K562 (cell line): ENCODE data around the gene EEPD1. TPM values are rescaled to one million over a fixed set of nuclear protein-coding genes. Genes with fewer than 3 reads are reported as not detected.
A peak's percentile ranks its signal among the peaks of the same experiment; 100 is the strongest.

Experiments
- ARID1B ChIP-seq: fragments of 450-650 bp; IDR thresholded peaks from 2 replicates; pipeline ENCODE4 v1.6.1; 2016; ENCODE audit warnings: antibody characterized with exemption, mild to moderate bottlenecking, inconsistent platforms
- CBX3 ChIP-seq, 2 experiments: IDR thresholded peaks; 1 replicate in 1 of 2; 2 replicates in 1 of 2; pipeline ENCODE4 v1.6.1; 2012; ENCODE audit warnings: inconsistent platforms in 2 of 2, low read length in 2 of 2, borderline replicate concordance in 1 of 2, control low read depth in 1 of 2
- CXXC5 ChIP-seq: fragments of 250-450 bp; sonication (Bioruptor Pico); IDR thresholded peaks from 2 replicates; pipeline ENCODE4 v1.8.0; 2022; ENCODE audit warnings: inconsistent platforms, mild to moderate bottlenecking, moderate library complexity
- JUND ChIP-seq, 2 experiments: IDR thresholded peaks; 2 replicates in 1 of 2; 3 replicates in 1 of 2; pipeline ENCODE4 v1.6.1; 2011; ENCODE audit warnings: borderline replicate concordance in 2 of 2, low read depth in 2 of 2, low read length in 2 of 2, improper control_type of control experiment in 1 of 2, missing biosample characterization in 1 of 2, missing genetic modification characterization in 1 of 2, missing genetic modification reagents in 1 of 2
- POU5F1 ChIP-seq: fragments of 150-350 bp; IDR thresholded peaks from 2 replicates; pipeline ENCODE4 v1.6.1; 2014; ENCODE audit warnings: borderline replicate concordance, low read length, low read depth, mild to moderate bottlenecking; ENCODE audit not compliant: partially characterized antibody
- RAD21 ChIP-seq, 2 experiments: fragments of 250-450 bp in 1 of 2; fragments of 450-650 bp in 1 of 2; sonication (Bioruptor Pico) in 1 of 2; formaldehyde crosslinking in 1 of 2; IDR thresholded peaks in 1 of 2; conservative IDR thresholded peaks in 1 of 2; 2 replicates each; pipeline versions ENCODE4 v1.4.0 to v1.8.0; 2020 to 2022; ENCODE audit warnings: mild to moderate bottlenecking in 2 of 2, moderate library complexity in 1 of 2
- SIRT6 ChIP-seq: IDR thresholded peaks from one replicate; pipeline ENCODE4 v1.6.1; 2012; ENCODE audit warnings: low read depth, mild to moderate bottlenecking, control low read depth, inconsistent platforms, low read length, moderate library complexity
- STAG1 ChIP-seq: sonication (generic); formaldehyde crosslinking; IDR thresholded peaks from 2 replicates; pipeline ENCODE4 v1.5.0; 2020; ENCODE audit warnings: missing genetic modification reagents, borderline replicate concordance
- TCFL5 ChIP-seq: fragments of 250-450 bp; sonication (Bioruptor Pico); conservative IDR thresholded peaks from 2 replicates; pipeline ENCODE4 v1.6.1; 2021; ENCODE audit warnings: mild to moderate bottlenecking, moderate library complexity, matching md5 sums
- polyA plus RNA-seq, 8 experiments: library from polyadenylated mRNA; depleted of rRNA in 4 of 8; stranded (reverse) in 5 of 8; unstranded in 3 of 8; fragments of >200 nt; fragmentation: Nextera tagmentation in 2 of 8; fragmentation: Illumina TruSeq in 1 of 8; extraction: Ambion mirVana in 2 of 8; extraction: Trizol in 1 of 8; gene quantifications; 2 replicates each; pipeline versions ENCODE4 v1.2.1 to v1.2.3, GENCODE V29; 2011 to 2014; ENCODE audit warnings: inconsistent platforms in 1 of 8, missing spikeins in 1 of 8
- total RNA-seq, 7 experiments: library from RNA; depleted of rRNA in 6 of 7; stranded (reverse); fragments of >200 nt in 6 of 7; fragmentation: Illumina TruSeq in 2 of 7; extraction: Trizol in 2 of 7; gene quantifications; 2 replicates each; pipeline versions ENCODE4 v1.2.1 to v1.2.3, GENCODE V29; 2011 to 2021; ENCODE audit warnings: low replicate concordance in 1 of 7
- TF ChIP-seq, protein P1 (sequence below): sonication (generic); formaldehyde crosslinking; IDR thresholded peaks from 2 replicates; pipeline ENCODE4 v1.8.0; 2022; ENCODE audit warnings: missing genetic modification reagents, mild to moderate bottlenecking, moderate library complexity, borderline replicate concordance

The EEPD1 gene
- total and polyA plus RNA-seq, 9 of the 15 experiments (the other 6 are each of a cell fraction or from before 2014, with no cell fraction given), result 0.01 to 1.5 (median 0.74) TPM; not detected in 1

DNA sequence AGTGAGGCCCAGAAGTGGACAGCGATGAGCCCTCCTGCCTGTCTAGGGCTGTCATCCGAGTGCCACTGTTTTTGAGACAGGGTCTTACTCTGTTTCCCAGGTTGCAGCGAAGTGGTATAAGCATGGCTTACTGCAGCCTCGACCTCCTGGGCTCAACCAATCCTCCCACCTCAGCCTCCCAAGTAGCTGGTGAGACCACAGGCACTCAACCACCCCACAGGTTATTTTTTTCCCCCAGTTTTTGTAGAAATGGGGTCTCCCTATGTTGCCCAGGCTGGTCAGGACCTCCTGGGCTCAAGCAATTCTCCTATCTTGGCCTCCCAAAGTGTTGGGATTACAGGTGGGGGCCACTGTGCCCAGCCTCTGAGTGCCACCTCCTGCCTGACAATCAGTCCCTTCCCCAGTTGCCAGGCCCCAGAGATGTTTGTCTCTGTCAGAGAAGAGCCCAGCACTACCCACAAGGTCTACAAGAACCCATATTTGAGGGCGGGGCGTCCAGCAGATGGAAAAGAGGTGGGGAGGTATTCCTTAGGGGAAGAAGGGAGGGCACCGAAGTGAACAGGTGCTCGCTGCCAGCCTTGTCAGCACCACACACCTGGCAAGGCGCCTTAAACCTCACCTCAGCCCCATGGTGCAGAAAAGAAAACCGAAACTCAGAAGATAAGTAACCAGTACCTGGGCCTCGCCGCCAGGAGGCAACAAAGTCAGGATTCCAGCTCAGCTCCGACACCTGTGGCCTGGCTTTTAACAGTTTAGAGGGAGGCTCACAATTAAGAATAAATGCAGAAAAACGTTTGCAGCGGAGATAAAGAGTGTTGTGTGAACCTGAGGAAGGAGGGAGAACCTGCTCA, 159.2 kb downstream of the EEPD1 start (continued):
- TF ChIP-seq ARID1B (no peak), STAG1 (CRISPR knock-in tag) (peak; percentile 50), CBX3 (IDR thresholded peaks at IDR 0.05; ENCODE audit: borderline replicate concordance in 1 of 2, low read length in 2 of 2) (0 out of 3 replicates have a peak, but pooled peaks of 1 of the 2 experiments have one; percentile 15), RAD21 (CRISPR knock-in tag; conservative IDR thresholded peaks at IDR 0.05 in 1 of 2, IDR thresholded peaks at IDR 0.05 in 1 of 2) (peak; percentile 55 to 73), CXXC5 (no peak), SIRT6 (no peak), POU5F1 (no peak), JUND (IDR thresholded peaks at IDR 0.05; ENCODE audit: borderline replicate concordance, low read depth, low read length) (no peak), JUND (tag; IDR thresholded peaks at IDR 0.05; ENCODE audit: borderline replicate concordance, low read depth, low read length) (no peak), TCFL5 (no peak)
- TF ChIP-seq, protein P1, sequence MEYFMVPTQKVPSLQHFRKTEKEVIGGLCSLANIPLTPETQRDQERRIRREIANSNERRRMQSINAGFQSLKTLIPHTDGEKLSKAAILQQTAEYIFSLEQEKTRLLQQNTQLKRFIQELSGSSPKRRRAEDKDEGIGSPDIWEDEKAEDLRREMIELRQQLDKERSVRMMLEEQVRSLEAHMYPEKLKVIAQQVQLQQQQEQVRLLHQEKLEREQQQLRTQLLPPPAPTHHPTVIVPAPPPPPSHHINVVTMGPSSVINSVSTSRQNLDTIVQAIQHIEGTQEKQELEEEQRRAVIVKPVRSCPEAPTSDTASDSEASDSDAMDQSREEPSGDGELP, result peak; percentile 52; the same call in 1 of the 2 replicates
